Fibroblast of lung (primary cell): Measurements from ENCODE around the gene DHCR24.

Experiments used
- EZH2 ChIP-seq: IDR thresholded peaks from 2 replicates; pipeline ENCODE4 v1.5.1; 2012; ENCODE audit warnings: low read length, control low read depth, mild to moderate bottlenecking; ENCODE audit errors: missing control alignments
- TF ChIP-seq, protein P1 (sequence below), 2 donors: IDR thresholded peaks in 1 of 2; conservative IDR thresholded peaks in 1 of 2; 1 replicate in 1 of 2; 2 replicates in 1 of 2; pipeline ENCODE4 v1.5.1; 2011 to 2012; ENCODE audit warnings: low read length in 2 of 2, control low read depth in 1 of 2, inconsistent platforms in 1 of 2, low read depth in 1 of 2, mild to moderate bottlenecking in 1 of 2

DNA sequence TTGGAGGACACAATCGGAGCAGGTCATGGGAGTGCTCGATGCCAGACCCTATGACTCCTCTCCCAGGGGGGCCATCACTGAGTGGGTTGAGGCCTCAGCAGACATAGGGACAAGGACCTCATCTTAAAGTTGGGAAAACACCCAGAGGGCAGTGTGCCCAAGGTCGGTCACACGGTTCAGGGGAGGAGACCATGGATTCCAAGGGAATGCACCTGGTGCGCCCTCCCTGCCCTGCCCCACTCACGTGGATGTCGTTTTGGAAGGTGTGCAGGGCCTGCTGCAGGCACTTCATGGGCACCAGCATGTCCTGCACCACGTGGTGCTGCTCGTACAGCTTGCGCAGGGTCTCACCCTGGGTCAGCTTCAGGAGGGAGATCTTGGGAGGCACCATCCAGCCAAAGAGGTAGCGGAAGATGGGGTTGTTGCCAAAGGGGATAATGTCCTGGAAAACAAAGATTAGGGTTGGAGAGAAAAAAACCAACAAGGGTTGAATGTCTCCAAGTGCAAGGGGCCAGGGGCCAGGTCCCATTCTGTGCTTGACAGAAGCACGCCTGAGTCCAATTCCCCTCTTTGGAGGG lies 33.1 kb downstream of the DHCR24 start:
- TF ChIP-seq EZH2, result no peak
- TF ChIP-seq, protein P1, sequence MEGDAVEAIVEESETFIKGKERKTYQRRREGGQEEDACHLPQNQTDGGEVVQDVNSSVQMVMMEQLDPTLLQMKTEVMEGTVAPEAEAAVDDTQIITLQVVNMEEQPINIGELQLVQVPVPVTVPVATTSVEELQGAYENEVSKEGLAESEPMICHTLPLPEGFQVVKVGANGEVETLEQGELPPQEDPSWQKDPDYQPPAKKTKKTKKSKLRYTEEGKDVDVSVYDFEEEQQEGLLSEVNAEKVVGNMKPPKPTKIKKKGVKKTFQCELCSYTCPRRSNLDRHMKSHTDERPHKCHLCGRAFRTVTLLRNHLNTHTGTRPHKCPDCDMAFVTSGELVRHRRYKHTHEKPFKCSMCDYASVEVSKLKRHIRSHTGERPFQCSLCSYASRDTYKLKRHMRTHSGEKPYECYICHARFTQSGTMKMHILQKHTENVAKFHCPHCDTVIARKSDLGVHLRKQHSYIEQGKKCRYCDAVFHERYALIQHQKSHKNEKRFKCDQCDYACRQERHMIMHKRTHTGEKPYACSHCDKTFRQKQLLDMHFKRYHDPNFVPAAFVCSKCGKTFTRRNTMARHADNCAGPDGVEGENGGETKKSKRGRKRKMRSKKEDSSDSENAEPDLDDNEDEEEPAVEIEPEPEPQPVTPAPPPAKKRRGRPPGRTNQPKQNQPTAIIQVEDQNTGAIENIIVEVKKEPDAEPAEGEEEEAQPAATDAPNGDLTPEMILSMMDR (conservative IDR thresholded peaks at IDR 0.05 in 1 of 2, IDR thresholded peaks at IDR 0.05 in 1 of 2; ENCODE audit: low read depth in 1 of 2, low read length in 2 of 2), result no peak
